Measurements from ENCODE around the gene TMEM267.
"Not testable (repeated sequence)": the region's sequence is repeated elsewhere in the genome, so short reads cannot be mapped to it uniquely, and the experiment has no call there.

Gene TMEM267

DNA sequence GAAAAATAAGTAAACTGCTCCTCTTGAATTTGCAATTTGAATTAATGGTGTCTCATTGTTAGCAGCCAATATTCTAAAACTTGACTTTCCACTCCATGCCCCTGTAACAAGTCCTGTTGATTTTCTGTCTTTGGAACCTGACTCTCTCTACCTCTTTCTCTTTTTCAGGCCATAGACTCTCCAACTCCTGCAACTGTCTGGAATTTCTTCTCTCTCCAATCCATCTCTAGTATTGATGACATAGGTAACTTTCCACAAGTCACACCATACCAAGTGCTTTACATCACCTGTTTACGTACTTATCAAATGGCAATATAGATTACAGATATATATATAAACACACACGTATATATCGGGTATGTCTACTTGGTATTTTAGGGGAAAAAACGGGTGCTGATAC lies 30.4 kb upstream of the TMEM267 start:
- H3K4me3 ChIP-seq (replicated peaks; ENCODE audit: insufficient read depth, low read length) = peak overlapping the region; percentile 75
- H3K27ac ChIP-seq (replicated peaks) = peak overlapping the region; percentile 79
- no peak for TF ChIP-seq POLR2AphosphoS5 (IDR thresholded peaks at IDR 0.05; ENCODE audit: low read depth)
- TF ChIP-seq, protein P1, sequence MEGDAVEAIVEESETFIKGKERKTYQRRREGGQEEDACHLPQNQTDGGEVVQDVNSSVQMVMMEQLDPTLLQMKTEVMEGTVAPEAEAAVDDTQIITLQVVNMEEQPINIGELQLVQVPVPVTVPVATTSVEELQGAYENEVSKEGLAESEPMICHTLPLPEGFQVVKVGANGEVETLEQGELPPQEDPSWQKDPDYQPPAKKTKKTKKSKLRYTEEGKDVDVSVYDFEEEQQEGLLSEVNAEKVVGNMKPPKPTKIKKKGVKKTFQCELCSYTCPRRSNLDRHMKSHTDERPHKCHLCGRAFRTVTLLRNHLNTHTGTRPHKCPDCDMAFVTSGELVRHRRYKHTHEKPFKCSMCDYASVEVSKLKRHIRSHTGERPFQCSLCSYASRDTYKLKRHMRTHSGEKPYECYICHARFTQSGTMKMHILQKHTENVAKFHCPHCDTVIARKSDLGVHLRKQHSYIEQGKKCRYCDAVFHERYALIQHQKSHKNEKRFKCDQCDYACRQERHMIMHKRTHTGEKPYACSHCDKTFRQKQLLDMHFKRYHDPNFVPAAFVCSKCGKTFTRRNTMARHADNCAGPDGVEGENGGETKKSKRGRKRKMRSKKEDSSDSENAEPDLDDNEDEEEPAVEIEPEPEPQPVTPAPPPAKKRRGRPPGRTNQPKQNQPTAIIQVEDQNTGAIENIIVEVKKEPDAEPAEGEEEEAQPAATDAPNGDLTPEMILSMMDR (IDR thresholded peaks at IDR 0.05; ENCODE audit: insufficient read depth, low read length) = no peak
- TF ChIP-seq, protein P2, sequence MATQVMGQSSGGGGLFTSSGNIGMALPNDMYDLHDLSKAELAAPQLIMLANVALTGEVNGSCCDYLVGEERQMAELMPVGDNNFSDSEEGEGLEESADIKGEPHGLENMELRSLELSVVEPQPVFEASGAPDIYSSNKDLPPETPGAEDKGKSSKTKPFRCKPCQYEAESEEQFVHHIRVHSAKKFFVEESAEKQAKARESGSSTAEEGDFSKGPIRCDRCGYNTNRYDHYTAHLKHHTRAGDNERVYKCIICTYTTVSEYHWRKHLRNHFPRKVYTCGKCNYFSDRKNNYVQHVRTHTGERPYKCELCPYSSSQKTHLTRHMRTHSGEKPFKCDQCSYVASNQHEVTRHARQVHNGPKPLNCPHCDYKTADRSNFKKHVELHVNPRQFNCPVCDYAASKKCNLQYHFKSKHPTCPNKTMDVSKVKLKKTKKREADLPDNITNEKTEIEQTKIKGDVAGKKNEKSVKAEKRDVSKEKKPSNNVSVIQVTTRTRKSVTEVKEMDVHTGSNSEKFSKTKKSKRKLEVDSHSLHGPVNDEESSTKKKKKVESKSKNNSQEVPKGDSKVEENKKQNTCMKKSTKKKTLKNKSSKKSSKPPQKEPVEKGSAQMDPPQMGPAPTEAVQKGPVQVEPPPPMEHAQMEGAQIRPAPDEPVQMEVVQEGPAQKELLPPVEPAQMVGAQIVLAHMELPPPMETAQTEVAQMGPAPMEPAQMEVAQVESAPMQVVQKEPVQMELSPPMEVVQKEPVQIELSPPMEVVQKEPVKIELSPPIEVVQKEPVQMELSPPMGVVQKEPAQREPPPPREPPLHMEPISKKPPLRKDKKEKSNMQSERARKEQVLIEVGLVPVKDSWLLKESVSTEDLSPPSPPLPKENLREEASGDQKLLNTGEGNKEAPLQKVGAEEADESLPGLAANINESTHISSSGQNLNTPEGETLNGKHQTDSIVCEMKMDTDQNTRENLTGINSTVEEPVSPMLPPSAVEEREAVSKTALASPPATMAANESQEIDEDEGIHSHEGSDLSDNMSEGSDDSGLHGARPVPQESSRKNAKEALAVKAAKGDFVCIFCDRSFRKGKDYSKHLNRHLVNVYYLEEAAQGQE (IDR thresholded peaks at IDR 0.05; ENCODE audit: insufficient replicate concordance, low read depth) = no peak
- TF ChIP-seq GABPA (IDR thresholded peaks at IDR 0.05; ENCODE audit: low read depth) = no peak
- no peak for TF ChIP-seq SPI1 (IDR thresholded peaks at IDR 0.05; ENCODE audit: borderline replicate concordance, low read depth)
- DNase-seq (ENCODE audit: low read depth in 1 of 2, low spot score in 1 of 2) = no peak
- H3K27me3 ChIP-seq (ENCODE audit: insufficient read depth, poor library complexity, severe bottlenecking) = no peaks in the 10 kb centered on the region

DNA sequence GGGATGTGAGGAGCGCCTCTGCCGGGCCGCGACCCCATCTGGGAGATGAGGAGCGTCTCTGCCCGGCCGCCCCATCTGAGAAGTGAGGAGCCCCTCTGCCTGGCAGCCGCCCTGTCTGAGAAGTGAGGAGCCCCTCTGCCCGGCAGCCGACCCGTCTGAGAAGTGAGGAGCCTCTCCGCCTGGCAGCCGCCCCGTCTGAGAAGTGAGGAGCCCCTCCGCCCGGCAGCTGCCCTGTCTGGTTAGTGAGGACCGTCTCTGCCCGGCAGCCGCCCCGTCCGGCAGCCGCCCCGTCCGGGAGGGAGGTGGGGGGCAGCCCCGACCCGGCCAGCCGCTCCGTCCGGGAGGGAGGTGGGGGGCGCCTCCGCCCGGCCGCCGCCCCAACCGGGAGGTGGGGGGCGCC lies 27.4 kb upstream of the TMEM267 start:
- H3K27ac ChIP-seq (replicated peaks); H3K4me3 ChIP-seq (replicated peaks; ENCODE audit: insufficient read depth, low read length); H3K27me3 ChIP-seq (ENCODE audit: insufficient read depth, poor library complexity, severe bottlenecking); DNase-seq (ENCODE audit: low read depth in 1 of 2, low spot score in 1 of 2): not testable (repeated sequence)

DNA sequence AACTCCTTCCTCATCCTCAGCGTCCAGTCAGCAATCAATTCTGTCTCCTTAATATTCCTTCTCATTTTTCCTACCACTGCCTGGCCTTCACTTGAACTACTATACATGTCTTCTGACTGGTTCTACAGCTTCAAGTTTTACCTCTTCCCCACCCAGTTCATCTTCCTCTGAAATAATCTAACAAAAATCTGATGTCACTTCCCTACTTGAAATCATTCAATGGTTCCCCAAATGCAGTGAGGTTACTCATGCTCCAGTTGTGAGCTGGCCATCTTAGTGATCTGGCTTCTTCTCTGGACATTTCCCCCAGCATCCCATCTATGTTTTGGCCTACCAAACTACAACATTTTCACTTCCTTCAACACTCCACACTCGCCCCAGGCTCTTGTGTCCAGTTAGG lies 14.9 kb upstream of the TMEM267 start:
- Histone ChIP-seq H3K4me3 (replicated peaks; ENCODE audit: insufficient read depth, low read length) (no peak overlapping the region), H3K27me3 (ENCODE audit: insufficient read depth, poor library complexity, severe bottlenecking) (no peaks in the 10 kb centered on the region), H3K27ac (replicated peaks) (no peak overlapping the region)
- TF ChIP-seq, protein P1 (IDR thresholded peaks at IDR 0.05; ENCODE audit: insufficient read depth, low read length) = no peak
- TF ChIP-seq GABPA (IDR thresholded peaks at IDR 0.05; ENCODE audit: low read depth) (no peak), SPI1 (IDR thresholded peaks at IDR 0.05; ENCODE audit: borderline replicate concordance, low read depth) (peak; percentile 25; the same call in 1 of the 2 replicates)
- no peak for DNase-seq (ENCODE audit: low read depth in 1 of 2, low spot score in 1 of 2)

DNA sequence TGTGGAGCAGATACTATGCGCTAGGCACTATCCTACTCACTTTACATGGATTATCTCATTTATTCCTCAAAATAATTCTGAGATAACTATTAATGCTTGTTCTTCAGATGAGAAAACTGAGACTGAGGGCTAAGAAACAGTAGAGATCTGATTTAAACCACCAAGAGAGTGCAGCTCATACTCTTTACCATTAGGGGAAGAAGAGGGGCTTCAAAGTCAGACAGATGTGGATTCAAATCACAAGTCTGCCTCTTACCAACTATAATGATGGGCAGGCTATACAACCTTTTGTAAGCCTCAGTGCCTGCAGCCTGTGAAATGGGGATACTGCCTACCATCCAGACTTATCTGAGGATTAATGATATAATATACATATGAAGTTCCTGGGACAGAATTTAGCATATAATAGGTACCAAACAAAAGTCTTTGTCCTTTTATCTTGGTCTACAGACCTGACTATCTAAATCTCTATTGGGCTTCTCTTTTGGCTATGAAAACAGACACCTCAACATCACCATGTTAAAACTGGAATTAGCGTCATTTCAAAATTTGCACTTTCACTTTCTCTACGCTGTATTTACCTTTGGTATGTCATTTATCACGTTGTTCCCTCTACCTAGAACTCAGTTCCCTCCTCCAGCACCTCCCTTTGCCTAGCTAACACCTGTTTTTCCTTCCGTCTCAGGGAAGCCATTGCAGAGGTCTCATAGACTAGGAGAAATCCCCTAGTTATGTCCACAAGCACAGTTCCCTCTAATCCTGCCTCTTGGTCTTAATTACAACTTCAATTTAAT lies 13.8 kb upstream of the TMEM267 start:
- TF ChIP-seq, protein P1 (IDR thresholded peaks at IDR 0.05; ENCODE audit: insufficient read depth, low read length) = no peak
- TF ChIP-seq POLR2AphosphoS5 (IDR thresholded peaks at IDR 0.05; ENCODE audit: low read depth) (no peak), GABPA (IDR thresholded peaks at IDR 0.05; ENCODE audit: low read depth) (no peak), SPI1 (IDR thresholded peaks at IDR 0.05; ENCODE audit: borderline replicate concordance, low read depth) (no peak)
- TF ChIP-seq, protein P2 (IDR thresholded peaks at IDR 0.05; ENCODE audit: insufficient replicate concordance, low read depth) = no peak
- Histone ChIP-seq H3K4me3 (replicated peaks; ENCODE audit: insufficient read depth, low read length) (no peak overlapping the region), H3K27ac (replicated peaks) (no peak overlapping the region), H3K27me3 (ENCODE audit: insufficient read depth, poor library complexity, severe bottlenecking) (no peaks in the 10 kb centered on the region)
- no peak for DNase-seq (ENCODE audit: low read depth in 1 of 2, low spot score in 1 of 2)
